PC-9 (cell line): Measurements from ENCODE around the gene CWC15.

Source experiments
- EZH2 ChIP-seq: fragments of 200-600 bp; sonication (generic); IDR thresholded peaks from 2 replicates; pipeline ENCODE4 v1.8.0; 2017; ENCODE audit warnings: antibody characterized with exemption, low read depth
- TF ChIP-seq, protein P1 (sequence below): fragments of 200-600 bp; sonication (generic); conservative IDR thresholded peaks from 2 replicates; pipeline ENCODE4 v1.6.1; 2017; ENCODE audit warnings: mixed run types, antibody characterized with exemption, mild to moderate bottlenecking, moderate library complexity

DNA sequence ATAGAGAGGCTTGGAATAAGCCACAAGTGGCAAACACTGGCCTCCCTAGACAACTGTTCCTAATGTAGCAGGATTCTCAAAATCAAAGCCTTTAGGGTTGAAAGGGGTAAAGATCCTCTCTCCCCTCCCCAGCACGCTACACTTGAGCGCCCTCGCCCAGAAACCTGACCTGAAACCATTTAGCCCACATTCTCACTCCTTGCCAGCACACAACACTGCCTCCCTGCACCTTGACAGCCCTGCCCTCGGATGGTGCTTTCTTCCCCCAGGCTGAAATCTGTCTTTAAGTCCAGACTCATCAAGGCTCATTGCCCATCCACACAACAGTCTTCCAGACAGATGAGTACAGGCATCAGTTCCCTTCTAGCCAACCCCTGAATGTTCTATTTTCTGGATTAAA is 26.5 kb downstream of the CWC15 start:
- TF ChIP-seq, protein P1, sequence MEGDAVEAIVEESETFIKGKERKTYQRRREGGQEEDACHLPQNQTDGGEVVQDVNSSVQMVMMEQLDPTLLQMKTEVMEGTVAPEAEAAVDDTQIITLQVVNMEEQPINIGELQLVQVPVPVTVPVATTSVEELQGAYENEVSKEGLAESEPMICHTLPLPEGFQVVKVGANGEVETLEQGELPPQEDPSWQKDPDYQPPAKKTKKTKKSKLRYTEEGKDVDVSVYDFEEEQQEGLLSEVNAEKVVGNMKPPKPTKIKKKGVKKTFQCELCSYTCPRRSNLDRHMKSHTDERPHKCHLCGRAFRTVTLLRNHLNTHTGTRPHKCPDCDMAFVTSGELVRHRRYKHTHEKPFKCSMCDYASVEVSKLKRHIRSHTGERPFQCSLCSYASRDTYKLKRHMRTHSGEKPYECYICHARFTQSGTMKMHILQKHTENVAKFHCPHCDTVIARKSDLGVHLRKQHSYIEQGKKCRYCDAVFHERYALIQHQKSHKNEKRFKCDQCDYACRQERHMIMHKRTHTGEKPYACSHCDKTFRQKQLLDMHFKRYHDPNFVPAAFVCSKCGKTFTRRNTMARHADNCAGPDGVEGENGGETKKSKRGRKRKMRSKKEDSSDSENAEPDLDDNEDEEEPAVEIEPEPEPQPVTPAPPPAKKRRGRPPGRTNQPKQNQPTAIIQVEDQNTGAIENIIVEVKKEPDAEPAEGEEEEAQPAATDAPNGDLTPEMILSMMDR = no peak
- no peak for TF ChIP-seq EZH2
